MCF 10A (cell line): ENCODE results near the gene UNC119B. TPM values are rescaled to one million over a fixed set of nuclear protein-coding genes. Genes with fewer than 3 reads are reported as not detected.

ENCODE experiments used
- BruUV-seq: library from RNA; stranded (reverse); fragments of 400-500 nt; replicated peaks from 2 replicates; lab custom pipeline; 2021; lab: Mats Ljungman, UMichigan
- CTCF ChIA-PET: fragments of 300-600 bp; sonication (Branson Sonifier 250); formaldehyde crosslinking; extraction: SDS; loops from one replicate; lab custom pipeline; 2021; ENCODE audit warnings: antibody characterized with exemption, inconsistent platforms; lab: Yijun Ruan, JAX
- POLR2A ChIA-PET: fragments of 300-600, 350-650 bp; sonication (Branson Sonifier 250); formaldehyde crosslinking; extraction: SDS; loops from one replicate; lab custom pipeline; 2020; ENCODE audit warnings: antibody characterized with exemption, inconsistent platforms; lab: Yijun Ruan, JAX
- DNase-seq: peaks from one replicate; pipeline ENCODE4 v3.0.0-alpha.2; 2018; ENCODE audit not compliant: unreplicated experiment
- H3K27ac Mint-ChIP-seq: one replicate; pipeline ENCODE4 v1.8.0; 2022; ENCODE audit warnings: mild to moderate bottlenecking, low read depth, mixed read lengths; ENCODE audit not compliant: unreplicated experiment
- H3K27me3 Mint-ChIP-seq: one replicate; pipeline ENCODE4 v1.8.0; 2022; ENCODE audit warnings: mixed read lengths; ENCODE audit not compliant: insufficient read depth, unreplicated experiment
- H3K36me3 Mint-ChIP-seq: one replicate; pipeline ENCODE4 v1.8.0; 2022; ENCODE audit warnings: mild to moderate bottlenecking, moderate library complexity, mixed read lengths; ENCODE audit not compliant: insufficient read depth, unreplicated experiment
- H3K4me1 Mint-ChIP-seq: one replicate; pipeline ENCODE4 v1.8.0; 2022; ENCODE audit warnings: mixed read lengths; ENCODE audit not compliant: insufficient read depth, unreplicated experiment
- H3K4me3 Mint-ChIP-seq: one replicate; pipeline ENCODE4 v1.8.0; 2022; ENCODE audit warnings: mild to moderate bottlenecking, moderate library complexity, mixed read lengths; ENCODE audit not compliant: unreplicated experiment
- H3K9me3 Mint-ChIP-seq: one replicate; pipeline ENCODE4 v1.8.0; 2022; ENCODE audit warnings: mixed read lengths; ENCODE audit not compliant: unreplicated experiment
- CTCF ChIP-seq: fragments of 200-600 bp; IDR thresholded peaks from one replicate; pipeline ENCODE4 v1.8.0; 2022; ENCODE audit warnings: antibody characterized with exemption, mild to moderate bottlenecking; ENCODE audit not compliant: unreplicated experiment
- intact Hi-C: fragments of 100-400 bp; cut with micrococcal nuclease; formaldehyde crosslinking; loops from 2 replicates; pipeline ENCODE4 v1.14.1; 2022
- total RNA-seq: library from RNA; stranded (reverse); gene quantifications from 2 replicates; pipeline ENCODE4 v1.2.3, GENCODE V29; 2022

The UNC119B gene
- total RNA-seq, 1 experiment from 2014 or later: 31.0 TPM

GRCh38 chr12:120760349-120761254, 50.3 kb downstream of the UNC119B start:
- CTCF ChIA-PET: no interaction called here
- intact Hi-C loops: no loop called here
- Mint-ChIP-seq H3K27ac (no peak overlapping the region), H3K9me3 (no peaks in the 10 kb centered on the region), H3K4me3 (no peak overlapping the region), H3K27me3 (no peaks in the 10 kb centered on the region), H3K36me3 (peaks cover 48% of the 10 kb centered on the region), H3K4me1 (no peaks in the 10 kb centered on the region)
- BruUV-seq: no TSS peak
- TF ChIP-seq CTCF: no peak
- no peak for DNase-seq
- POLR2A ChIA-PET: no interaction called here

DNA sequence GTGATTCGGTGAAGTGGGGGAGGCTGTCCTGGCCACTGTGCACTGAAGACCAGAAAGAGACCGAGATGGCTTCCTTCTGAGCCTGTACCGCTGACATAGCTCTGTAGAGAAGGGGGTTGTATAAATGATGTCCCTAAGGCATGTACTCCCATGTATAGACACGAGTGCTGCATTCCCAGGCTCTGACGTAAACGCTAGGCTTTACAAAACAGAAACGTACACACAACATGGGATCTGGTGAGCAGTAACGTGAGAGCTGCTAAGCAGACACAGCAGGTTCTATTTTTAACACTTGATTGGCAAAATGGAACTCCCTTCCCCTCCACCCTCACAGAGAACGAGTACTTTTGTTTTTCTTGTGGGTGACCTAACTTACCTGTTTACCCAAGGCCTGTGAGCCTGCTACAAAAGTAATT, 51.3 kb downstream of the UNC119B start:
- ChIA-PET CTCF (interaction anchor here (1.1 kb wide), 1 partner anchor 211 kb away, joined by 4 read pairs; no protein-coding TSS in a partner anchor), POLR2A (no interaction called here)
- no peak for TF ChIP-seq CTCF
- no peaks in the 10 kb centered on the region for H3K27me3 Mint-ChIP-seq
- no peak overlapping the region for H3K4me3 Mint-ChIP-seq
- DNase-seq: no peak
- H3K36me3 Mint-ChIP-seq: peaks cover 58% of the 10 kb centered on the region
- H3K27ac Mint-ChIP-seq: no peak overlapping the region
- no TSS peak for BruUV-seq
- no peaks in the 10 kb centered on the region for H3K9me3 Mint-ChIP-seq
- no peaks in the 10 kb centered on the region for H3K4me1 Mint-ChIP-seq
- intact Hi-C loops: no loop called here

DNA sequence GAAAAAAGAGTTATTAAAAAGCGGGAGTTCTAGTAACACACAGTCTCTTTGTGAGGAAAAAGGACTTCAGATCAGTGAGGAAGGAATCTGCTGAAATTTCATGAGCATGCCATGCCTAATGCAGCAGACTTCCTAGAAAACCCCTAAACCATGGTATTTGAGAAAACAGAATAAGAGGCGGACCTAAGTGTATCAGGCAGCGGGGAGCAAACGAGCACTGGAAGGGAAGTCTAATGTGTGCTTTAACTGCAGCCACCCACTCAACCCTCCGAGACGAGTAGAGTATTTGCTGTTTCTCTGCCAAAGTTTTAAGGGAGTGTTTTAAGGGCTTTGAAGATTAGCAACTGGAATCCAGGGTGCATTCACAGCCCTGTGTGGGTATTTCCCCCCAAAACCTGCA, 51.8 kb downstream of the UNC119B start:
- CTCF ChIA-PET: interaction anchor here (0.6 to 1.2 kb wide), 3 partner anchors 113 to 211 kb away, joined by 4 read pairs; no protein-coding TSS in a partner anchor
- BruUV-seq: no TSS peak
- Mint-ChIP-seq H3K36me3 (peaks cover 63% of the 10 kb centered on the region), H3K4me3 (no peak overlapping the region), H3K9me3 (no peaks in the 10 kb centered on the region), H3K27ac (no peak overlapping the region), H3K27me3 (no peaks in the 10 kb centered on the region), H3K4me1 (no peaks in the 10 kb centered on the region)
- DNase-seq: no peak
- intact Hi-C loops: no loop called here
- no peak for TF ChIP-seq CTCF
- POLR2A ChIA-PET: no interaction called here

DNA sequence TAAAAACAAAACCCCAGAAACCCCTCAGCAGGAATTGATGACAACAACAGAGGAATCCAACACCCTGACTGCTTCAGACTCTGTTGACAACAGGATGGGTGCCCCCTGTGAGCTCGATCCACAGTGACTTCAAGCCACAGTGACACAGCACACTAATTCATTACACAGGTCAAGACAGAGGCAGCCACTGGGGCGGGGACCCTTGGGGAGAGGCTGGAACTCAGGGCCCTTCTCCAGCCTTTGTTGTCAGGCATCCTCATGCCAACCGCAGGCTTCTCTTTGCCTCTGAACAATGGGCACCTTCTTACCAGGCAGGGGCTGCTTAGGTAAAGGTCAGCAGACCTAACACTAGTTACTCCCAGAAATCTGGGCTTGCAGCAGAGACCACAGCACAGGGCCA, 53.0 kb downstream of the UNC119B start:
- intact Hi-C loops: no loop called here
- H3K9me3 Mint-ChIP-seq: no peaks in the 10 kb centered on the region
- H3K4me1 Mint-ChIP-seq: no peaks in the 10 kb centered on the region
- CTCF ChIA-PET: interaction anchor here (0.6 to 1.2 kb wide), 2 partner anchors 114 to 209 kb away, joined by 4 read pairs; no protein-coding TSS in a partner anchor
- no peaks in the 10 kb centered on the region for H3K27me3 Mint-ChIP-seq
- no peak overlapping the region for H3K4me3 Mint-ChIP-seq
- no peak for TF ChIP-seq CTCF
- no TSS peak for BruUV-seq
- H3K27ac Mint-ChIP-seq: no peak overlapping the region
- POLR2A ChIA-PET: no interaction called here
- no peak for DNase-seq
- peaks cover 72% of the 10 kb centered on the region for H3K36me3 Mint-ChIP-seq
